HL-60 (cell line): ENCODE data around the gene LRRC75B.
"Not testable (repeated sequence)": the region's sequence is repeated elsewhere in the genome, so short reads cannot be mapped to it uniquely, and the experiment has no call there.

Experiments
- DNase-seq, 2 experiments: peaks; one replicate each; pipeline ENCODE4 v3.0.0-alpha.2; 2010 to 2020; ENCODE audit warnings: low read depth in 1 of 2, low spot score in 1 of 2
- H3K27ac ChIP-seq: fragments of 250-450 bp; sonication (Bioruptor Pico); replicated peaks from 2 replicates; pipeline ENCODE4 v1.5.1; 2020; ENCODE audit warnings: mild to moderate bottlenecking, moderate library complexity
- H3K27me3 ChIP-seq: fragments of 250-450 bp; sonication (Bioruptor Pico); 2 replicates; pipeline ENCODE4 v1.5.1; 2021; ENCODE audit warnings: mild to moderate bottlenecking, moderate library complexity; ENCODE audit not compliant: insufficient read depth, poor library complexity, severe bottlenecking
- H3K4me3 ChIP-seq: replicated peaks from 2 replicates; pipeline ENCODE4 v1.5.1; 2011; ENCODE audit warnings: mild to moderate bottlenecking, control low read depth, low read length; ENCODE audit not compliant: insufficient read depth
- GABPA ChIP-seq: IDR thresholded peaks from 2 replicates; pipeline ENCODE4 v1.6.1; 2012; ENCODE audit warnings: low read depth
- POLR2AphosphoS5 ChIP-seq: IDR thresholded peaks from 2 replicates; pipeline ENCODE4 v1.6.1; 2012; ENCODE audit warnings: low read depth
- SPI1 ChIP-seq: IDR thresholded peaks from 2 replicates; pipeline ENCODE4 v1.6.1; 2012; ENCODE audit warnings: low read depth, mild to moderate bottlenecking, borderline replicate concordance
- TF ChIP-seq, protein P1 (sequence below): IDR thresholded peaks from one replicate; pipeline ENCODE4 v1.5.1; 2011; ENCODE audit warnings: low read length, control low read depth, inconsistent platforms; ENCODE audit not compliant: insufficient read depth
- TF ChIP-seq, protein P2 (sequence below): IDR thresholded peaks from 2 replicates; pipeline ENCODE4 v1.6.1; 2012; ENCODE audit warnings: low read depth; ENCODE audit not compliant: insufficient replicate concordance

The LRRC75B gene

DNA sequence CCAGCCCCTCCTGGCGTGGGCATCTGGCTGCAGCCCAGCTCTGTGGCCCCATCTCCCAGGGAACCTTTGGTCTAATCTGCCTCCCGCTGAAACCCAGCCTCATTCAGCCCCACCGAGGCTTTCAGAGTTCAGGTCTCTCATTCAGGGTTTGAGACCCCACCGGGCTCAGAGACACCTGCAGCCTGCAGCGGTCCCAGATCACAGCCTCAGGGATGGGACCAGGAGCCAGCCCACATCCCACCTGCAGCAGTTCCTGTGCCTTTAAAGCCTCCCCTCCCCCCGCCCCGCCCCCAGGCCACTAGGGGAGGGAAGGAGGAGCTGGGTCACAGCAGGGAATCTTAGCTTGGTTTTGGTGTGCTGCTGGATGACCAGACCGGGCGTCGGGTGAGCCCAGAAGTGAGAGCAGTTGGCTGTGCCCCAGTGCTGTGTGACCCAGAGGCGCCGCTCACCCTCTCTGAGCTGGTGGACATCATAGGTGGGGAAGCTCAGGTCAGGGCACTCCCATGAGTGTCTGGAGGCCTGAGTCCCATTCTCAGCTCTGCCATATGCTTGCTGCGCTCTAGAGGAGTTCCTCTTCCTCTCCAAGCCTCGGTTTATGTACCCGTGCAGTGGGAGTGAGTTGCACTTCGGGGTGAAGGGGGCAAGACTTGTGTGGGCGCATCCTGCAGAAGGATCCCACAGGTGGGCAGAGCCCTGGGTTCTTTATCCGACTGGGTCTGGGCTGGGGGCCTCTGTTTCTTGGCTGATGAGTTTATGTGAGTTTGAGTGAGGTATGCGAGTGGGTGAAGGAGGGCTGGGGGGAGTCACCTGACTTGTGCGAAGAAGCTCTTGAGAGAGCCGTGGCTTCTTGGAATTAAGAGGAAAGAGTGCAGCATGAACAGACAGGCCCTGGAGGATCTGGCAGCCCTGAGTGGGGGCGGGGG, 10.2 kb upstream of the LRRC75B start, which contains the start of gene GGT1:
GGT1 (plus strand) TSS at position 347 of the 923 bp plus-strand sequence. CDS start 7,889 bp downstream, outside the sequence.
- peak; percentile 29; the same call in 1 of the 2 replicates for TF ChIP-seq SPI1
- Histone ChIP-seq H3K4me3 (peak within 1 kb of the TSS; percentile 35), H3K27ac (peak within 1 kb of the TSS; percentile 85)
- H3K27me3 ChIP-seq, result not testable (repeated sequence)
- peak in 1 of 2 experiments; percentile 45 for DNase-seq

- not testable (repeated sequence) for DNase-seq, H3K4me3 ChIP-seq, H3K27me3 ChIP-seq
- peak overlapping the region; percentile 85 for H3K27ac ChIP-seq
These were observed 9.4 kb upstream of the LRRC75B start for GRCh38 chr22:24602105-24602749.

DNA sequence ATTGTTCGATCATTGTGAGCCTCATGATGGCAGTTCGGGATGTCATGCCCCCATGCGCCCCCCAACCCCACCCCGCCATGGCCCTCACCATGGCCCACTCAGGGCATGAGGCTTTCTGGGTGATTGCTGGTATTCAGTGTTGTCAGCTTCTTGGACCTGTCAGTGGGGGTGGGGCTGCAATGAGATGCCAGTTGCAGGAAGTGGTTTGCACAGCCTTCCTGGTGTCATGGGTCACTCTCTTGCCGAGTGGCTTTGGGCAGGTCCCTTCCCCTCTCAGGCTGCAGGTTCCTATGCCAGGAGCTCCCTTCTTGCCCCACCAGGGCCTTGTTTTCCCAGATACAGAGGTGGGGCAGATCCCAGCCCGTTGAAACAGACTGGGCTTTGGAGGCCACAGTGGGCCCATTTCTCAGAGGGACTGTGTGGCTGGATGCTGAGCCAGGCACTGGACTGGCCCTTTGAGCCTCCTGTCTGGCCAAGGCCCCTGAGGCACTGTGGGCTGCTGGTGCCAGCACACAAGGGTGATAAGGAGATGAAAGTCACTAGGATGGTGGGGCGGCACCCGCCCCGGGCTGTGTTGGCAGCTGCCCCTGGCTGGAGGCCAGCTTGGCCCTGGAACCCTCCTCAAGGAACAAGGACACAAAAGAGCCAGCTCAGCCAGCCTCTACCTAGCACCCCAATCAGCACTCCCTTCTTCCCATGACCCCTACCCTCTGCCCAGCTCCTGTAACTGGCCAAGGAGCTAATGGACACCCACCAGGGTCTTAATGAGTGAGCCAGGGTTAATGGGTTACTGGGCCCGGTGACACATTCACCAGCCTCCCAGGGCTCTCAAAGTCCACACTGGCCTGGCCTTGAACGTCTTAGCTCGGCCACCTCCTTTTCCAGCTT, 8.6 kb upstream of the LRRC75B start:
- DNase-seq, result peak in 1 of 2 experiments; percentile 90
- TF ChIP-seq SPI1 (0 out of 2 replicates have a peak, but pooled peaks have one; percentile 17), POLR2AphosphoS5 (peak; percentile 27; the same call in 1 of the 2 replicates), GABPA (no peak)
- TF ChIP-seq, protein P1, sequence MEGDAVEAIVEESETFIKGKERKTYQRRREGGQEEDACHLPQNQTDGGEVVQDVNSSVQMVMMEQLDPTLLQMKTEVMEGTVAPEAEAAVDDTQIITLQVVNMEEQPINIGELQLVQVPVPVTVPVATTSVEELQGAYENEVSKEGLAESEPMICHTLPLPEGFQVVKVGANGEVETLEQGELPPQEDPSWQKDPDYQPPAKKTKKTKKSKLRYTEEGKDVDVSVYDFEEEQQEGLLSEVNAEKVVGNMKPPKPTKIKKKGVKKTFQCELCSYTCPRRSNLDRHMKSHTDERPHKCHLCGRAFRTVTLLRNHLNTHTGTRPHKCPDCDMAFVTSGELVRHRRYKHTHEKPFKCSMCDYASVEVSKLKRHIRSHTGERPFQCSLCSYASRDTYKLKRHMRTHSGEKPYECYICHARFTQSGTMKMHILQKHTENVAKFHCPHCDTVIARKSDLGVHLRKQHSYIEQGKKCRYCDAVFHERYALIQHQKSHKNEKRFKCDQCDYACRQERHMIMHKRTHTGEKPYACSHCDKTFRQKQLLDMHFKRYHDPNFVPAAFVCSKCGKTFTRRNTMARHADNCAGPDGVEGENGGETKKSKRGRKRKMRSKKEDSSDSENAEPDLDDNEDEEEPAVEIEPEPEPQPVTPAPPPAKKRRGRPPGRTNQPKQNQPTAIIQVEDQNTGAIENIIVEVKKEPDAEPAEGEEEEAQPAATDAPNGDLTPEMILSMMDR, result no peak
- TF ChIP-seq, protein P2, sequence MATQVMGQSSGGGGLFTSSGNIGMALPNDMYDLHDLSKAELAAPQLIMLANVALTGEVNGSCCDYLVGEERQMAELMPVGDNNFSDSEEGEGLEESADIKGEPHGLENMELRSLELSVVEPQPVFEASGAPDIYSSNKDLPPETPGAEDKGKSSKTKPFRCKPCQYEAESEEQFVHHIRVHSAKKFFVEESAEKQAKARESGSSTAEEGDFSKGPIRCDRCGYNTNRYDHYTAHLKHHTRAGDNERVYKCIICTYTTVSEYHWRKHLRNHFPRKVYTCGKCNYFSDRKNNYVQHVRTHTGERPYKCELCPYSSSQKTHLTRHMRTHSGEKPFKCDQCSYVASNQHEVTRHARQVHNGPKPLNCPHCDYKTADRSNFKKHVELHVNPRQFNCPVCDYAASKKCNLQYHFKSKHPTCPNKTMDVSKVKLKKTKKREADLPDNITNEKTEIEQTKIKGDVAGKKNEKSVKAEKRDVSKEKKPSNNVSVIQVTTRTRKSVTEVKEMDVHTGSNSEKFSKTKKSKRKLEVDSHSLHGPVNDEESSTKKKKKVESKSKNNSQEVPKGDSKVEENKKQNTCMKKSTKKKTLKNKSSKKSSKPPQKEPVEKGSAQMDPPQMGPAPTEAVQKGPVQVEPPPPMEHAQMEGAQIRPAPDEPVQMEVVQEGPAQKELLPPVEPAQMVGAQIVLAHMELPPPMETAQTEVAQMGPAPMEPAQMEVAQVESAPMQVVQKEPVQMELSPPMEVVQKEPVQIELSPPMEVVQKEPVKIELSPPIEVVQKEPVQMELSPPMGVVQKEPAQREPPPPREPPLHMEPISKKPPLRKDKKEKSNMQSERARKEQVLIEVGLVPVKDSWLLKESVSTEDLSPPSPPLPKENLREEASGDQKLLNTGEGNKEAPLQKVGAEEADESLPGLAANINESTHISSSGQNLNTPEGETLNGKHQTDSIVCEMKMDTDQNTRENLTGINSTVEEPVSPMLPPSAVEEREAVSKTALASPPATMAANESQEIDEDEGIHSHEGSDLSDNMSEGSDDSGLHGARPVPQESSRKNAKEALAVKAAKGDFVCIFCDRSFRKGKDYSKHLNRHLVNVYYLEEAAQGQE, result no peak
- H3K27me3 ChIP-seq, result no peaks in the 10 kb centered on the region
- H3K4me3 ChIP-seq, result no peak overlapping the region
- peak overlapping the region; percentile 85 for H3K27ac ChIP-seq

DNA sequence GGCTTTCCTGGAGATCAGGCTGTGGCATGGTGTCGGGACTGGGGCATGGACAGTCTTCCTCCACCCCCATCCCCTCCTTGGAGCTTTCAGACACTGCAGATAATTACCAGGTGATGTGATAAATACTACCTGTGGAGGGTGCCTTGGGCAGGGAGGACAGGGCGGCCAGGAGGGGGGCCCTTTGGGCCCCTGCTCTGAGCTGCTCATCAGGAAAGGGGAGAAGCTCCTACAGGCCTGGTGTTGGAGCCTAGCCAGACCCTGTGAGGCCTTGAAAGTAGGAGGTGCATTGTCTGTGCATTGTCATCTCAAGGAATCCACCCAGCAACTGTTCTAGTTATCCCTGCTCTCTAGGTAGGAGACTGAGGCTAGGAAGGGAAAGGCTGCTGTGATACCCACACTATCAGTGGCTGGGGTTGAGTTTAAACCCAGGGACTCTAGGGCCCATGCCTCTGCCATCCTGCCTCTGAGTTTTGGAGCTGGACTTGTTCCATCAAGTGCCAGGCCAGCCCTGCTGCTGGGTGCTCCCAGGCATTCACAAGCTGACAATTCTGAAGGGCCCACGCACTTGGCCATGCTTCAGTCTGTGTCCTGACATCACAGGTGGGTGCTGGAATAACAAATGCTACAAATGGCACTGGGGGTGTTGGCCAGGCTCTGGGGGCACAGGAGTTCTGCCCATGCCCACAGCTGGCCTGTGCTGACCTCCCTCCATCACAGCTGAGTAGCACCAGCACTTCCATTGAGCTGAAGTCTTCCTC, 7.3 kb upstream of the LRRC75B start:
- DNase-seq, H3K27me3 ChIP-seq, H3K4me3 ChIP-seq: not testable (repeated sequence)
- peak overlapping the region; percentile 85 for H3K27ac ChIP-seq

DNA sequence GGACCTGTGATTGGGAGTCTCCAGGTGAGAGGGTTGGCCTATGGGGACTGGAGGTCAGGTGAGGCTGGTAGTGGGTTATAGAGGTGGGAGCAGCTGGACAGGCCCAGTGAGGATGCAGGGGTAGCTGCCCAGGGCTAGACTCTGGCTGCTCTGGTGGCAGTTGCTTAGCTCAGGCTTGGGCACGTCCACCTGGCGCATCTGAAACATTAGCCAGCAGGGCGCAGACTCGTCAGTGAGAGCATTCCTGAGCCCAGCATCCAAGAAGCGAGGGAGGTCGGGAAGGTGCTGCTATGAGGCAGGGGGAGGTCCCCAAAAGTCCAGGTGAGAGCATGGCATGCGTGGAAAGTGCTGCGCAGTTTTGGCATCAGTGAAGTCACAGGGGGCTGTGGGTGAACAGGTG, 6.6 kb upstream of the LRRC75B start:
- no peaks in the 10 kb centered on the region for H3K27me3 ChIP-seq
- no peak for DNase-seq
- no peak overlapping the region for H3K27ac ChIP-seq
- TF ChIP-seq GABPA (no peak), POLR2AphosphoS5 (no peak), SPI1 (no peak)
- TF ChIP-seq, protein P2, result no peak
- TF ChIP-seq, protein P1, result no peak
- no peak overlapping the region for H3K4me3 ChIP-seq

GRCh38 chr22:24597076-24597475, 4.2 kb upstream of the LRRC75B start:
- DNase-seq, H3K4me3 ChIP-seq, H3K27ac ChIP-seq, H3K27me3 ChIP-seq: not testable (repeated sequence)
